ENCODE data around the gene DNPEP.

DNPEP gene

GRCh38 chr2:219428469-219428868 is 40.8 kb upstream of the DNPEP start:
- Histone ChIP-seq H3K36me3 (ENCODE audit: control insufficient read depth in 2 of 2, insufficient read depth in 2 of 2, low read length in 2 of 2) (no peaks in the 10 kb centered on the region), H3K27me3 (ENCODE audit: control insufficient read depth in 2 of 2, insufficient read depth in 2 of 2, low read length in 2 of 2) (no peaks in the 10 kb centered on the region), H3K4me1 (ENCODE audit: control insufficient read depth in 2 of 2, insufficient read depth in 2 of 2, low read length in 2 of 2) (no peaks in the 10 kb centered on the region), H3K4me3 (ENCODE audit: low read length in 2 of 2) (no peak overlapping the region), H3K27ac (ENCODE audit: low read depth in 2 of 2, low read length in 2 of 2) (no peak overlapping the region), H3K9me3 (ENCODE audit: control insufficient read depth in 2 of 2, low read length in 2 of 2) (no peaks in the 10 kb centered on the region), H3K9ac (ENCODE audit: low read depth in 1 of 2, low read length in 2 of 2) (no peak overlapping the region)

GRCh38 chr2:219426534-219427136 is 38.9 kb upstream of the DNPEP start:
- H3K9ac ChIP-seq (ENCODE audit: low read depth in 1 of 2, low read length in 2 of 2), result no peak overlapping the region

GRCh38 chr2:219426068-219426443 is 38.3 kb upstream of the DNPEP start:
- Histone ChIP-seq H3K4me3 (ENCODE audit: low read length in 2 of 2) (no peak overlapping the region), H3K9ac (ENCODE audit: low read depth in 1 of 2, low read length in 2 of 2) (no peak overlapping the region), H3K27ac (ENCODE audit: low read depth in 2 of 2, low read length in 2 of 2) (no peak overlapping the region), H3K9me3 (ENCODE audit: control insufficient read depth in 2 of 2, low read length in 2 of 2) (no peaks in the 10 kb centered on the region), H3K27me3 (ENCODE audit: control insufficient read depth in 2 of 2, insufficient read depth in 2 of 2, low read length in 2 of 2) (no peaks in the 10 kb centered on the region), H3K4me1 (ENCODE audit: control insufficient read depth in 2 of 2, insufficient read depth in 2 of 2, low read length in 2 of 2) (no peaks in the 10 kb centered on the region), H3K36me3 (ENCODE audit: control insufficient read depth in 2 of 2, insufficient read depth in 2 of 2, low read length in 2 of 2) (no peaks in the 10 kb centered on the region)

More at GRCh38 chr2:219426534-219427136, 38.9 kb upstream of the DNPEP start:
- Histone ChIP-seq H3K4me3 (ENCODE audit: low read length in 2 of 2) (no peak overlapping the region), H3K36me3 (ENCODE audit: control insufficient read depth in 2 of 2, insufficient read depth in 2 of 2, low read length in 2 of 2) (no peaks in the 10 kb centered on the region), H3K27me3 (ENCODE audit: control insufficient read depth in 2 of 2, insufficient read depth in 2 of 2, low read length in 2 of 2) (no peaks in the 10 kb centered on the region), H3K27ac (ENCODE audit: low read depth in 2 of 2, low read length in 2 of 2) (no peak overlapping the region), H3K4me1 (ENCODE audit: control insufficient read depth in 2 of 2, insufficient read depth in 2 of 2, low read length in 2 of 2) (no peaks in the 10 kb centered on the region), H3K9me3 (ENCODE audit: control insufficient read depth in 2 of 2, low read length in 2 of 2) (no peaks in the 10 kb centered on the region)

GRCh38 chr2:219425238-219426067 is 37.7 kb upstream of the DNPEP start:
- no peaks in the 10 kb centered on the region for H3K36me3 ChIP-seq (ENCODE audit: control insufficient read depth in 2 of 2, insufficient read depth in 2 of 2, low read length in 2 of 2)
- no peaks in the 10 kb centered on the region for H3K9me3 ChIP-seq (ENCODE audit: control insufficient read depth in 2 of 2, low read length in 2 of 2)
- H3K9ac ChIP-seq (ENCODE audit: low read depth in 1 of 2, low read length in 2 of 2), result no peak overlapping the region
- no peak overlapping the region for H3K4me3 ChIP-seq (ENCODE audit: low read length in 2 of 2)
- no peak overlapping the region for H3K27ac ChIP-seq (ENCODE audit: low read depth in 2 of 2, low read length in 2 of 2)
- H3K4me1 ChIP-seq (ENCODE audit: control insufficient read depth in 2 of 2, insufficient read depth in 2 of 2, low read length in 2 of 2), result no peaks in the 10 kb centered on the region
- no peaks in the 10 kb centered on the region for H3K27me3 ChIP-seq (ENCODE audit: control insufficient read depth in 2 of 2, insufficient read depth in 2 of 2, low read length in 2 of 2)

GRCh38 chr2:219423652-219424377 is 36.1 kb upstream of the DNPEP start:
- Histone ChIP-seq H3K27me3 (ENCODE audit: control insufficient read depth in 2 of 2, insufficient read depth in 2 of 2, low read length in 2 of 2) (peaks cover 2 to 8% of the 10 kb centered on the region in 2 donors), H3K36me3 (ENCODE audit: control insufficient read depth in 2 of 2, insufficient read depth in 2 of 2, low read length in 2 of 2) (no peaks in the 10 kb centered on the region), H3K4me3 (ENCODE audit: low read length in 2 of 2) (no peak overlapping the region), H3K9me3 (ENCODE audit: control insufficient read depth in 2 of 2, low read length in 2 of 2) (no peaks in the 10 kb centered on the region), H3K9ac (ENCODE audit: low read depth in 1 of 2, low read length in 2 of 2) (no peak overlapping the region), H3K27ac (ENCODE audit: low read depth in 2 of 2, low read length in 2 of 2) (no peak overlapping the region), H3K4me1 (ENCODE audit: control insufficient read depth in 2 of 2, insufficient read depth in 2 of 2, low read length in 2 of 2) (no peaks in the 10 kb centered on the region)

- no peak overlapping the region for H3K27ac ChIP-seq (ENCODE audit: low read depth in 2 of 2, low read length in 2 of 2)
- H3K36me3 ChIP-seq (ENCODE audit: control insufficient read depth in 2 of 2, insufficient read depth in 2 of 2, low read length in 2 of 2), result no peaks in the 10 kb centered on the region
- H3K9me3 ChIP-seq (ENCODE audit: control insufficient read depth in 2 of 2, low read length in 2 of 2), result no peaks in the 10 kb centered on the region
- H3K9ac ChIP-seq (ENCODE audit: low read depth in 1 of 2, low read length in 2 of 2), result no peak overlapping the region
- no peak overlapping the region for H3K4me3 ChIP-seq (ENCODE audit: low read length in 2 of 2)
- H3K4me1 ChIP-seq (ENCODE audit: control insufficient read depth in 2 of 2, insufficient read depth in 2 of 2, low read length in 2 of 2), result no peaks in the 10 kb centered on the region
- peaks cover 2 to 14% of the 10 kb centered on the region in 2 donors for H3K27me3 ChIP-seq (ENCODE audit: control insufficient read depth in 2 of 2, insufficient read depth in 2 of 2, low read length in 2 of 2)
Observed at GRCh38 chr2:219422952-219423534, 35.3 kb upstream of the DNPEP start.

- Histone ChIP-seq H3K4me3 (ENCODE audit: low read length in 2 of 2) (peak overlapping the region in 1 of 2 donors; percentile 39), H3K27ac (ENCODE audit: low read depth in 2 of 2, low read length in 2 of 2) (no peak overlapping the region), H3K27me3 (ENCODE audit: control insufficient read depth in 2 of 2, insufficient read depth in 2 of 2, low read length in 2 of 2) (peaks cover 2 to 17% of the 10 kb centered on the region in 2 donors), H3K9me3 (ENCODE audit: control insufficient read depth in 2 of 2, low read length in 2 of 2) (no peaks in the 10 kb centered on the region), H3K9ac (ENCODE audit: low read depth in 1 of 2, low read length in 2 of 2) (no peak overlapping the region), H3K4me1 (ENCODE audit: control insufficient read depth in 2 of 2, insufficient read depth in 2 of 2, low read length in 2 of 2) (no peaks in the 10 kb centered on the region), H3K36me3 (ENCODE audit: control insufficient read depth in 2 of 2, insufficient read depth in 2 of 2, low read length in 2 of 2) (no peaks in the 10 kb centered on the region)
Observed at GRCh38 chr2:219421323-219421722, 33.6 kb upstream of the DNPEP start.

- H3K4me1 ChIP-seq (ENCODE audit: control insufficient read depth in 2 of 2, insufficient read depth in 2 of 2, low read length in 2 of 2), result no peaks in the 10 kb centered on the region
- H3K27me3 ChIP-seq (ENCODE audit: control insufficient read depth in 2 of 2, insufficient read depth in 2 of 2, low read length in 2 of 2), result peaks cover 2 to 17% of the 10 kb centered on the region in 2 donors
- H3K9ac ChIP-seq (ENCODE audit: low read depth in 1 of 2, low read length in 2 of 2), result no peak overlapping the region
- peak overlapping the region in 1 of 2 donors; percentile 38 for H3K27ac ChIP-seq (ENCODE audit: low read depth in 2 of 2, low read length in 2 of 2)
- no peaks in the 10 kb centered on the region for H3K36me3 ChIP-seq (ENCODE audit: control insufficient read depth in 2 of 2, insufficient read depth in 2 of 2, low read length in 2 of 2)
- no peaks in the 10 kb centered on the region for H3K9me3 ChIP-seq (ENCODE audit: control insufficient read depth in 2 of 2, low read length in 2 of 2)
- H3K4me3 ChIP-seq (ENCODE audit: low read length in 2 of 2), result peak overlapping the region in 1 of 2 donors; percentile 39
Observed at GRCh38 chr2:219420687-219421086, 33.0 kb upstream of the DNPEP start.

GRCh38 chr2:219419331-219420197 is 31.9 kb upstream of the DNPEP start:
- H3K9ac ChIP-seq (ENCODE audit: low read depth in 1 of 2, low read length in 2 of 2), result no peak overlapping the region
- H3K27me3 ChIP-seq (ENCODE audit: control insufficient read depth in 2 of 2, insufficient read depth in 2 of 2, low read length in 2 of 2), result peaks cover 2 to 17% of the 10 kb centered on the region in 2 donors
- peak overlapping the region; percentile 55 to 63 for H3K27ac ChIP-seq (ENCODE audit: low read depth in 2 of 2, low read length in 2 of 2)
- no peaks in the 10 kb centered on the region for H3K9me3 ChIP-seq (ENCODE audit: control insufficient read depth in 2 of 2, low read length in 2 of 2)
- no peaks in the 10 kb centered on the region for H3K4me1 ChIP-seq (ENCODE audit: control insufficient read depth in 2 of 2, insufficient read depth in 2 of 2, low read length in 2 of 2)
- H3K4me3 ChIP-seq (ENCODE audit: low read length in 2 of 2), result peak overlapping the region in 1 of 2 donors; percentile 45
- H3K36me3 ChIP-seq (ENCODE audit: control insufficient read depth in 2 of 2, insufficient read depth in 2 of 2, low read length in 2 of 2), result no peaks in the 10 kb centered on the region

Data from mucosa of rectum (tissue), 2 donors.